ENCODE measurements around the gene MOSPD3. TPM values are rescaled to one million over a fixed set of nuclear protein-coding genes. Genes with fewer than 3 reads are reported as not detected.

Gene MOSPD3
- total and polyA plus RNA-seq, 2 of the 13 experiments (the other 11 are each of a cell fraction or from before 2014, with no cell fraction given), result 7.6 to 8.8 TPM

- peak; percentile 99 for TF ChIP-seq ZNF281 (CRISPR knock-in tag; IDR thresholded peaks at IDR 0.05; ENCODE audit: borderline replicate concordance)
- TF ChIP-seq MYC (CRISPR knock-in tag; IDR thresholded peaks at IDR 0.05; ENCODE audit: borderline replicate concordance), result peak; percentile 99
- TF ChIP-seq HOXA5 (CRISPR knock-in tag; IDR thresholded peaks at IDR 0.05), result peak; percentile 74; the same call in 1 of the 2 replicates
- no peak for TF ChIP-seq ZNF75D (CRISPR knock-in tag; IDR thresholded peaks at IDR 0.05; ENCODE audit: borderline replicate concordance)
- 0 out of 2 replicates have a peak, but pooled peaks have one; percentile 32 for TF ChIP-seq ZNF639 (CRISPR knock-in tag; conservative IDR thresholded peaks at IDR 0.05)
- peak; percentile 79 for TF ChIP-seq THRA (CRISPR knock-in tag; IDR thresholded peaks at IDR 0.05; ENCODE audit: borderline replicate concordance)
- peak; percentile 89 for TF ChIP-seq HNF4A (CRISPR knock-in tag; IDR thresholded peaks at IDR 0.05)
- peak; percentile 61 for TF ChIP-seq MEIS1 (CRISPR knock-in tag; IDR thresholded peaks at IDR 0.05; ENCODE audit: borderline replicate concordance)
- peak; percentile 4; the same call in 1 of the 2 replicates for TF ChIP-seq NKX3-1 (CRISPR knock-in tag; IDR thresholded peaks at IDR 0.05)
- TF ChIP-seq SKIL (CRISPR knock-in tag; IDR thresholded peaks at IDR 0.05; ENCODE audit: borderline replicate concordance), result peak; percentile 53; the same call in 1 of the 2 replicates
- peak; percentile 81 for TF ChIP-seq ZBTB10 (CRISPR knock-in tag; IDR thresholded peaks at IDR 0.05; ENCODE audit: borderline replicate concordance)
These were observed 44.0 kb upstream of the MOSPD3 start (continued) for GRCh38 chr7:100568176-100568895.
